GM21825 (cell line): Measurements from ENCODE around the gene JAZF1.

Experiments
- ATAC-seq: cut with Tn5 transposase; IDR thresholded peaks from one replicate; pipeline ENCODE4 v1.9.1; 2021; ENCODE audit warnings: mild to moderate bottlenecking, moderate library complexity; ENCODE audit not compliant: unreplicated experiment

JAZF1 gene

GRCh38 chr7:28192786-28193585 is 12.4 kb upstream of the JAZF1 start:
- ATAC-seq, result no peak

- no peak for ATAC-seq
Measured at GRCh38 chr7:28191751-28192150, 11.2 kb upstream of the JAZF1 start.

GRCh38 chr7:28191184-28191583 is 10.6 kb upstream of the JAZF1 start:
- ATAC-seq, result no peak

GRCh38 chr7:28190077-28190710 is 9.6 kb upstream of the JAZF1 start:
- ATAC-seq, result no peak

- ATAC-seq, result no peak
Measured at GRCh38 chr7:28187012-28187411, 6.4 kb upstream of the JAZF1 start.

GRCh38 chr7:28183627-28184026 is 3.0 kb upstream of the JAZF1 start:
- ATAC-seq, result no peak

- ATAC-seq, result no peak
Measured at GRCh38 chr7:28182071-28182471, 1.5 kb upstream of the JAZF1 start.

- no peak for ATAC-seq
Measured at GRCh38 chr7:28181416-28181815, 821 bp upstream of the JAZF1 start.

GRCh38 chr7:28180031-28180363 is 598 bp downstream of the JAZF1 start:
- ATAC-seq, result no peak

- ATAC-seq, result peak; percentile 82
Measured at GRCh38 chr7:28179120-28180030, 1.2 kb downstream of the JAZF1 start.

GRCh38 chr7:28178599-28178998 is 2.0 kb downstream of the JAZF1 start:
- ATAC-seq, result no peak

GRCh38 chr7:28177836-28178235 is 2.8 kb downstream of the JAZF1 start:
- ATAC-seq, result no peak

GRCh38 chr7:28176645-28177044 is 4.0 kb downstream of the JAZF1 start:
- no peak for ATAC-seq

GRCh38 chr7:28176174-28176573 is 4.4 kb downstream of the JAZF1 start:
- ATAC-seq, result no peak

- ATAC-seq, result no peak
Measured at GRCh38 chr7:28174901-28175661, 5.5 kb downstream of the JAZF1 start.

GRCh38 chr7:28174442-28174841 is 6.2 kb downstream of the JAZF1 start:
- no peak for ATAC-seq

GRCh38 chr7:28173531-28173930 is 7.1 kb downstream of the JAZF1 start:
- ATAC-seq, result no peak

GRCh38 chr7:28172958-28173357 is 7.6 kb downstream of the JAZF1 start:
- no peak for ATAC-seq

GRCh38 chr7:28170701-28171100 is 9.9 kb downstream of the JAZF1 start:
- ATAC-seq, result no peak

GRCh38 chr7:28169230-28169629 is 11.4 kb downstream of the JAZF1 start:
- no peak for ATAC-seq
